Stimulated activated CD8-positive, alpha-beta memory T cell treated with anti-CD3 and anti-CD28 coated beads, Interleukin-4, amount 100 ng/mL, for 1 hour (primary cell): ENCODE data around the gene CNPY4.
"Not testable (repeated sequence)": the region's sequence is repeated elsewhere in the genome, so short reads cannot be mapped to it uniquely, and the experiment has no call there.

Experiments used
- DNase-seq, 2 donors: peaks; one replicate each; pipeline ENCODE4 v3.0.0-alpha.2; 2020; ENCODE audit warnings: low read depth in 2 of 2, low spot score in 1 of 2

The CNPY4 gene

DNA sequence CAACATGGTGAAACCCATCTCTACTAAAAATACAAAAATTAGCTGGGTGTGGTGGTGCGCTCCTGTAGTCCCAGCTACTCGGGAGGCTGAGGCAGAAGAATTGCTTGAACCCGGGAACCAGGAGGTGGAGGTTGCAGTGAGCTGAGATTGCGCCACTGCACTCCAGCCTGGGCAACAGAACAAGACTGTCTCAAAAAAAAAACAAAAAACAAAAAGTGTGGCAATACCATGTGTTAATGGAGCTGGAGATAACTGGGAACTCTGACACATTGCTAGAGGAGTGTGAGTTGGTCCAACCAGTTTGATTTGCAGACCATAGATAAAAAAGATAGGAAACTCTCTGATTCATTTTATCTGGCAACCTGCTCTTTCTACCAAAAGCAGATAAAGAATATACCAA lies 26.9 kb downstream of the CNPY4 start:
- not testable (repeated sequence) for DNase-seq

GRCh38 chr7:100147278-100147677 lies 27.8 kb downstream of the CNPY4 start:
- no peak for DNase-seq

- DNase-seq, result no peak
These were observed 28.8 kb downstream of the CNPY4 start for GRCh38 chr7:100148225-100148558.

GRCh38 chr7:100148559-100149328 lies 29.3 kb downstream of the CNPY4 start, which contains the start of gene LAMTOR4:
Gene LAMTOR4, plus strand, starts transcription at chr7:100148918. Its CDS starts 55 bp downstream, at chr7:100148973.
- DNase-seq, result peak; percentile 88 to 96

DNA sequence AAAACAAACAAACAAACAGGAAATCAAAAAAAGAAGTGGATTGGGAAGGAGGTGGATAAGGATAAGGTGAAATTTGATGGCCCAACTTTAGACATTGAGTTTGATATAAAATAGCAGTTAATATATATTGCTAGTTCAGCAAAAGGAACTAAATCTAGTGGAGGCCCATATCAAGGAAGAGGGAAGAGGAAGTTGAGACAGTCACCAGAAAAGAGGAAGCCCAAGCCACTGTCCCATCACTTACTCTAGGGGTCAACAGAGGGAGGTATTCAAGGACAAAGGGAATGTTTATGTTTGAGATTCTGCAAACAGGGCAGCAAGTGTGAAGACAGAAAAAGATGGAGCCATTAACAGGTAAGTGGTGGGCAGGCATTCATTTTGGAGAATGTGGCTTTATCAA lies 33.0 kb downstream of the CNPY4 start:
- DNase-seq, result no peak

DNA sequence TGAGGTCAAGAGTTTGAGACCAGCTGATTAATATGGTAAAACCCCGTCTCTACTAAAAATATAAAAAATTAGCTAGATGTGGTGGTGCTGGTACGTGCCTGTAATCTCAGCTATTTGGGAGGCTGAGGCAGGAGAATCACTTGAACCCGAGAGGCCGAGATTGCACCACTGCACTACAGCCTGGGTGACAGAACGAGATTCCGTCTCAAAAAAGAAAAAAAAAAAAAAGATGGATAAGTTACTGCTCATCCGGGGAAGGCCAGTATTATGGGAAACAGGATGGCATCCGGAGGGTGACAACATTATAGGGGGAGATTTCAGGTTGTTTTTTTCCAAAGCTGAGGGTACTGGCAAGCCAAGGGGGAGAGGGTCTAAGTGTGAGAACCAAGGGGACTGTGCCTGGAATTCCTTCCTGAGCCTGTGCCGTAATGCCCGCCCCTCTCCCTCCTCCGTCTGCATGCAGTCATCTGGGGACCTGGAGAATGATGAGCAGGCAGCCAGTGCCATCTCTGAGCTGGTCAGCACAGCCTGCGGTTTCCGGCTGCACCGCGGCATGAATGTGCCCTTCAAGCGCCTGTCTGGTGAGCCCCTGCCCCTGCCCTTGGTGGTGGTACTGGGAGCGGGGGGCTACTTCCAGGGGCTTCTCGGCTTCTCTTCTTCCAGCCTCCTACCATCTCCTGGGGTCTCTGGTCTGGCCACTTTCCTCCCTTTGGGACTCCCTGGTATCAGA lies 33.7 kb downstream of the CNPY4 start:
- DNase-seq, result no peak

GRCh38 chr7:100153708-100154535 lies 34.5 kb downstream of the CNPY4 start:
- DNase-seq, result no peak

DNA sequence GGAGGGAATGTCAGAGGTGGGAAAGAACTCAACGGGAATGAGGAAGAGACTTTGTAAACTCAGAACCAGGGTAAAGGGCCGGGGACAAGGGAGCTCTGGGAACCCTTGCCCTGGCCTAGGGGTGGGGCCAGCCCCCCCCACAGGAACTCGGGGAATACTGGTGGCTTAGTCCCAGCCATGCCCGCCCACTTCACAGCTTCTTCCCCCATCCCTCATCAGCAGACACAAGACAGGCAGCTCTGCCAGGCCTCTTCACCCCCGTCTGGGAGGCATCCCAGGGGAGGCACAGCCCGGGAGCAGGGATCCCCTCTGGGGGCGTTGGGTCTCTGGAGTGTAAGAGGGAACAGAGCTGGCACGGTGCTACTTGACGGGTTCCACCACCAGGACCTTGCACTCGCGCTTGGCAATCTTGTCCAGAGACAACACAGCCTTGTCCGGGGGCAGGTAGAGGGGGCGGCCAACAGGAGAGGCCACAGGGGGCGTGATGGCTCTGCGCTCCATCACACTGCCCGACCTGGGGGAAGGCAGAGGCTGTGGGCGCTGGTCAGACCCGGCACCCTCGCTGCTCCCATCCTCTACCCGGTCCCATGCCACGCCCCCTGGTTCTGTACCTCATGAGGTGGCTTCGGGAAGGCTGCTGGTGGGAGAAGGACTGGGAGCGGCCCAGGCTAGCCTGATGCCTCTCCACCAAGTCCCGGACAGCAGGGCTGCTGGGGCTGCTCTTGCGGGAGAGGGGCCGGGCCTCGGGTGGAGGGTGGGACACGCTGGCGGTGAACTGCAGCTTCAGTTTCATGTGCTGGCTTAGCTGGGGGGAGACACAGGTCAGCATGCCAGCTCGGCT lies 35.4 kb downstream of the CNPY4 start:
- no peak for DNase-seq

DNA sequence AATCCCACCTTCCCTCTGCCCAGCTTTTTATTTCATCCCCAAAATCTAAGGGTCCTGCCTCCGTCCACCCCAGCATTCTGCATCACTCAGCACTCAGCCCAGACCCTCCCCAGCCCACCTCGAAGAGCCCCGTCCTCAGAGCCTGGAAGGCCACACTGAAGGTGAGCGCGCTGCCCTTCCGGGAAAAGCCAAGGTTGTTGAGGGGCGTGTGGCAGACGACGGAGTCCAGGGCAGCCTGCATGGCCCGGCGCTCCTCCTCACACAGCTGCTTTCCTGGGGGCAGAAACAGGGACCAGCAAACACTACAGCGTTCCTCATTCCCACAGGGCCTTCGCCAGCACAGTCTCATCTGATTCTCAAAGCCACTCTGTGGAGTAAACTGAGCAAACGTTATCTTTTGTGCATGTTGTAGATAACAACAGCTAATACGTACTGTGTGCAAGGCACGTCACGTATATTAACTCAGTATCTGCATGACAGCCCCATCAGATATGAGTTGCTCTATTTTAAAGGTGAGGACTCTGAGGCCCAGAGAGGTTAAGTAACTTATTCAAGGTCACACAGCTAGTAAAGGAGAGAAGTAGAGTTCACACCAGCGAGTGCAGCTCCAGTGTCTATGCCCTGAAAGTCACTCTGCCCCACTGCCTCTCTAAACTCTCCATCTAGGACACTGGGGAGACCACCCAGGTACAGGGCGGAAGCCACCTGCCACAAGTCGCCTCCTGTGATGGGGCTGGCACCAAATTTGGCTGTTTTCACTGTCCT lies 36.3 kb downstream of the CNPY4 start:
- DNase-seq, result no peak

GRCh38 chr7:100156331-100157068 lies 37.1 kb downstream of the CNPY4 start:
- no peak for DNase-seq

DNA sequence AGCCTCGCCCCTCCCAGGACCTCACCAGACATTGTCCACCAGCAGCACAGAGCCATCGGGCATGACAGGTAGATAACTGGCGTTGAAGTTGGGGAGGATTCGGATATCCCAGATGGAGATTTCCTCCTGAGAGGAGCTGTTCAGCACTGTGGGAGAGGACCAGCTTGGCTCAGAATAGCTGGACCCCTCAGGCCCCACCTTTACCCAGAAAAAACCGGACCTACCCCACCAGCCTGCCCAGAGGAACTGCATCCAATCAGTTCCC lies 37.6 kb downstream of the CNPY4 start:
- DNase-seq, result no peak

- no peak for DNase-seq
These were observed 38.1 kb downstream of the CNPY4 start for GRCh38 chr7:100157334-100158228.

GRCh38 chr7:100158229-100159098 lies 39.0 kb downstream of the CNPY4 start, which contains the start of gene TRAPPC14:
Gene TRAPPC14, minus strand, starts transcription at chr7:100158723. Its CDS starts 224 bp downstream, at chr7:100158499.
- peak; percentile 79 to 84 for DNase-seq

- DNase-seq, result no peak
These were observed 39.7 kb downstream of the CNPY4 start for GRCh38 chr7:100159099-100159623.

GRCh38 chr7:100160067-100160466 lies 40.6 kb downstream of the CNPY4 start:
- DNase-seq, result no peak

GRCh38 chr7:100163006-100163531 lies 43.6 kb downstream of the CNPY4 start:
- no peak for DNase-seq

DNA sequence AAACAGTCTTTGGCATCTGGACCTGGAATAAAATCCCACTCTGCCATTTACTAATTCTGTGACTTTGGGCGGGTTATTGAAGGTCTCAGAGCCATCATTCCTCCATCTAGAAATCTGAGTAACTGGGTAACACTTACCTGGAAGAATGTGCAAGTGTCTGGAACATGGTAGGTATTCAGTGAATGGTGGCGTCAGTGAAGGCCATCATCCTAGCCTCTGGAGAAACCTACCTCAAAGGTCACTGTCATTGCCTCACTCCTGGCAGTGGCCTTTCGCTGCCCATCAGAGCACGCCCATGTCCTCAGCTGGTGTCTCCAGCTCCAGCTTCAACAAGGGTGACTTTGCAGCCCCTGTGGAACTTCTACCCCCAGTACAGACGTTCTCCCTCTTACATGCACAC lies 44.4 kb downstream of the CNPY4 start:
- DNase-seq, result no peak
